Sciatic nerve (tissue), 2 donors: ENCODE data around the gene TMEM131L. TPM values are rescaled to one million over a fixed set of nuclear protein-coding genes. Genes with fewer than 3 reads are reported as not detected.
"Not testable (repeated sequence)": the region's sequence is repeated elsewhere in the genome, so short reads cannot be mapped to it uniquely, and the experiment has no call there.

ENCODE experiments used
- ATAC-seq: fragments of 200-7000 bp; cut with Tn5 transposase; one replicate; pipeline ENCODE4 v1.9.1; 2020; ENCODE audit warnings: mild to moderate bottlenecking, moderate library complexity
- DNase-seq: peaks from one replicate; pipeline ENCODE4 v3.0.0-alpha.2; 2020; ENCODE audit warnings: low spot score
- intact Hi-C: fragments of 100-400 bp; cut with DNase I; formaldehyde crosslinking; loops from one replicate; pipeline ENCODE4 v1.14.2; 2022
- total RNA-seq: library from RNA; stranded (reverse); fragmentation: NEBNext Ultra II Directional; extraction: Animal tissue kit (Norgen Biotek cat#: 25700); gene quantifications from one replicate; pipeline ENCODE4 v1.2.1, GENCODE V29; 2021
- donor health status: DM: no; HTN: no; CAD: no.
- donor health status: DM: no; HTN: no; CAD: no.

TMEM131L gene, protein sequence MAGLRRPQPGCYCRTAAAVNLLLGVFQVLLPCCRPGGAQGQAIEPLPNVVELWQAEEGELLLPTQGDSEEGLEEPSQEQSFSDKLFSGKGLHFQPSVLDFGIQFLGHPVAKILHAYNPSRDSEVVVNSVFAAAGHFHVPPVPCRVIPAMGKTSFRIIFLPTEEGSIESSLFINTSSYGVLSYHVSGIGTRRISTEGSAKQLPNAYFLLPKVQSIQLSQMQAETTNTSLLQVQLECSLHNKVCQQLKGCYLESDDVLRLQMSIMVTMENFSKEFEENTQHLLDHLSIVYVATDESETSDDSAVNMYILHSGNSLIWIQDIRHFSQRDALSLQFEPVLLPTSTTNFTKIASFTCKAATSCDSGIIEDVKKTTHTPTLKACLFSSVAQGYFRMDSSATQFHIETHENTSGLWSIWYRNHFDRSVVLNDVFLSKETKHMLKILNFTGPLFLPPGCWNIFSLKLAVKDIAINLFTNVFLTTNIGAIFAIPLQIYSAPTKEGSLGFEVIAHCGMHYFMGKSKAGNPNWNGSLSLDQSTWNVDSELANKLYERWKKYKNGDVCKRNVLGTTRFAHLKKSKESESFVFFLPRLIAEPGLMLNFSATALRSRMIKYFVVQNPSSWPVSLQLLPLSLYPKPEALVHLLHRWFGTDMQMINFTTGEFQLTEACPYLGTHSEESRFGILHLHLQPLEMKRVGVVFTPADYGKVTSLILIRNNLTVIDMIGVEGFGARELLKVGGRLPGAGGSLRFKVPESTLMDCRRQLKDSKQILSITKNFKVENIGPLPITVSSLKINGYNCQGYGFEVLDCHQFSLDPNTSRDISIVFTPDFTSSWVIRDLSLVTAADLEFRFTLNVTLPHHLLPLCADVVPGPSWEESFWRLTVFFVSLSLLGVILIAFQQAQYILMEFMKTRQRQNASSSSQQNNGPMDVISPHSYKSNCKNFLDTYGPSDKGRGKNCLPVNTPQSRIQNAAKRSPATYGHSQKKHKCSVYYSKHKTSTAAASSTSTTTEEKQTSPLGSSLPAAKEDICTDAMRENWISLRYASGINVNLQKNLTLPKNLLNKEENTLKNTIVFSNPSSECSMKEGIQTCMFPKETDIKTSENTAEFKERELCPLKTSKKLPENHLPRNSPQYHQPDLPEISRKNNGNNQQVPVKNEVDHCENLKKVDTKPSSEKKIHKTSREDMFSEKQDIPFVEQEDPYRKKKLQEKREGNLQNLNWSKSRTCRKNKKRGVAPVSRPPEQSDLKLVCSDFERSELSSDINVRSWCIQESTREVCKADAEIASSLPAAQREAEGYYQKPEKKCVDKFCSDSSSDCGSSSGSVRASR (N-terminal part only)
- 15.2 TPM for total RNA-seq

DNA sequence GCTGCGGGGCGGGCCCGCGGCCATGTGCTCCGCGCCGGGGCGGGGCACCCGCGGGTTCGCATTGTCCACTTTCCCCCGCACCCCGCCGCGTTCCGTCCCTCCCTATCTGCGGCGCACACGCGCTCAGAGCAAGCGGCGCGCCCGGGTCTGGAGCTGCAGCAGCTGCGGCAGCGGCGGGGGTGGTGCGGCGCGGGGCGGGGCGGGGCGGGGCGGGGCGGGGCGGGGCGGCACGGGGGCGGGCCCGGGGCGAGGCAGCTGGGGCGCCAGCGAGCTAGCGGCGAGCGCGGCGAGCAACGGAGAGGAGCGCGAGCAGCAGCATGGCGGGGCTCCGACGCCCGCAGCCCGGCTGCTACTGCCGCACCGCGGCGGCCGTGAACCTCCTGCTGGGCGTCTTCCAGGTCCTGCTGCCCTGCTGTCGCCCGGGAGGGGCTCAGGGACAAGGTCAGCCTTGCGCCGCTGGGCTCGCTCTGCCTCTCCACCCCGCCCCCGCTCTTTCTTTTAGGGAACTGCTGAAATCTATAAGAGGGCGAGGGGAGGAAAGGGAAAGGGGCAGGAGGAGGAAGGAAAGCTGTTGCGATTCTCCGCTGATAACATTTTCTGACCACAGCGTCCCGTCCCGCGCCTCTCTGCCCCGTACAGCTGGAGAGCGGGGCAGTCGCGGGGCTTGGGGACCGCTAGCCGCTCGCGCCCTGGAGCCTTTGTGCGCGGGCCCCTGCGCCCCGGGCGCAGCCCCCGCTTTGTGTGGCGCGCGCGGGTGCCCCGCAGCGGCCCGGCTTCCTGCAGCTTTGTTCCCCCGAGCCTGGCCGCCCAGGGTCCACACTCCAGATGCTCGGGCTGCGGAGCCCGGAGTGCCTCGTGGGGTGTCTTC is at the start of gene TMEM131L:
TMEM131L (plus strand) TSS at position 280 of the 868 bp plus-strand sequence; CDS start at position 318, 38 bp downstream.
- intact Hi-C loops: no loop called here
- DNase-seq: peak; percentile 80
- peak; percentile 78 for ATAC-seq

DNA sequence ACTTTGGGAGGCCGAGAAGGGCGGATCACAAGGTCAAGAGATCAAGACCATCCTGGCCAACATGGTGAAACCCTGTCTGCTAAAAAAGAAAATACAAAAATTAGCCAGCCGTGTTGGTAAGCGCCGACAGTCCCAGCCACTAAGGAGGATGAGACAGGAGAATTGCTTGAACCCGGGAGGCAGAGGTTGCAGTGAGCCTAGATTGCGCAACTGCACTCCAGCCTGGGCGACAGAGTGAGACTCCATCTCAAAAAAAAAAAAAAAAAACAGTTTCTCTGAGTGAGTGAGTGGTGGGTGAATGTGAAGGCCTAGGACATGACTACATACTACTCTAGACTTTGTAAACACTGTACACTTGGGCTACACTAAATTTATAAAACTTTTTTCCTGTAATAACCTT is 49.7 kb upstream of the TMEM131L start:
- DNase-seq, intact Hi-C loops, ATAC-seq: not testable (repeated sequence)

GRCh38 chr4:153418121-153418520 is 48.0 kb upstream of the TMEM131L start:
- ATAC-seq (no peak), DNase-seq (no peak)
- intact Hi-C loops: no loop called here

DNA sequence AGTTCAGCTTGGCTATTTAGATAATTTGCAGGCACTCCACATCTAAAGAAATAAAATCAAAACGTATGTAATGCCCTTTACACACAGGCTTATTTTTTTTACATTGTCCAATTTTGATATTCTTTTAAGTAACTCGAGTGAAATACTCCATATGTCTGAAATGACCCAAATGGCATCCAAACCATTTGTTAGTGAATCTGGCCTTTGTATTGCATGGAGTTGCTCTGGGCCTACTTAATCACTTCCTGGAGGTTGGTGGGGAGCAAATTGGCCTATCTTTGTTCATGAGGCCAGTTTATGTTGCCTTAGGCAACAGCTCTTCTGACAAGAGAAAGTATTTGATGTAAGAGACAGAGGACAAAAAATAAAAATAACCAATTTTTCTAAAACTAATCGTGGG is 47.6 kb upstream of the TMEM131L start:
- ATAC-seq: no peak
- DNase-seq: no peak
- intact Hi-C loops: no loop called here

DNA sequence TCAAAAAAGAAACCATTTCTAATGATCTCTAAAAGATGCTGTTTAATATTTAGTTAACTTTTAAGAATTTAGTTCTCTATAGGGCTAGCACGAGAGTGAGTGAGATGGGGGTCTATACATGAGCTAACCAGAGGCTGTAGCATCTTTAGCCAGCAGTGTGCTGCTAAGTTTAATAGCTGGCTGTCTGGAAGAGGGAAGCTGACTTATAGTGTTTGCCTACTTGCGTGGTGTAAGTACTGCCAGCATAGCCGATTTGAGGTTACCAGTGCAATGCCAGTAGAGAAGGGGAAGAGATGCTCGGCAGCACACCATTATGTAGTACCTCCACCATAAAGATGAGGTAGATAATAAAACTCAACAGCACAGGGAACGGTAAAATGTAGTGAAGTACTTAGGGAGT is 47.1 kb upstream of the TMEM131L start:
- ATAC-seq (no peak), DNase-seq (no peak)
- intact Hi-C loops: no loop called here

- ATAC-seq: no peak
- intact Hi-C loops: no loop called here
- DNase-seq: no peak
These were observed 46.4 kb upstream of the TMEM131L start for GRCh38 chr4:153419673-153420278.

DNA sequence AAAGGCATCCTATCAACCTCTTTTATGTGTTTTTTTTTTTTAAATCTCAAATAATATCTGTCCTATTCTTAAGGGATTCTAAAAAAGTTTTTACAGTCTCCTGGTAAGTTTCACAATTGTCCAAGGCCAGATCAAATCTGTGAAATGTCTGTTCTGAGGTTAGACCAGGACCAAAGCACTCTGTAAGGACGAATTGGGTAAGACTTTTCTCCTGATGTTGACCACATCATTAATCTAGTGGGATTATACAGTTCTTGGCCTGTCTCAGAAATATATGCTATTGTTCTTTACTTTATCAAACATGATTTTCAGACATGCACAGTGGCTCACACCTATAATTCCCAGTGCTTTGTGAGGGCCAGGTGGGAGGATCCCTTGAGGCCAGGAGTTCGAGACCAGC is 45.8 kb upstream of the TMEM131L start:
- DNase-seq (no peak), ATAC-seq (no peak)
- intact Hi-C loops: no loop called here

DNA sequence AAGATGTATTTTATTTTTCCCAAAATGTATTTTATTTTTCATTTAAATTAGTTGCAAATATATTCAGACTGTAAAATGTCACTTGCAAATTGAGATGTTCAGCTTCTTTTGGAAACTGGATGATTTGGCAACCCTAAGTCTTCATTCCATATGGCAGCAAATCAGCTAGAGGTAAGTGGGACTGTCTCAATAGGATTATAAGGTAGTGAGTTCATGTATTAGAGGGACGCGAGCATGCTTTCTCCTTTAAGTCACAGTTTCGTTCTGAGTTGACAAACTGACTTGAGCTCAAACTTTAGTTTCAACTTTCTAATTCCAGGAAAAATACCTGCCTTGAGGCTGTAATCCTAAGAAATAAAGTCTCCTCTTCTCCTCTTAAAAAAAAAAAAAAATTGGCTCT is 44.2 kb upstream of the TMEM131L start:
- ATAC-seq (no peak), DNase-seq (no peak)
- intact Hi-C loops: no loop called here

GRCh38 chr4:153426207-153426885 is 39.8 kb upstream of the TMEM131L start:
- intact Hi-C loops: no loop called here
- ATAC-seq (no peak), DNase-seq (no peak)

DNA sequence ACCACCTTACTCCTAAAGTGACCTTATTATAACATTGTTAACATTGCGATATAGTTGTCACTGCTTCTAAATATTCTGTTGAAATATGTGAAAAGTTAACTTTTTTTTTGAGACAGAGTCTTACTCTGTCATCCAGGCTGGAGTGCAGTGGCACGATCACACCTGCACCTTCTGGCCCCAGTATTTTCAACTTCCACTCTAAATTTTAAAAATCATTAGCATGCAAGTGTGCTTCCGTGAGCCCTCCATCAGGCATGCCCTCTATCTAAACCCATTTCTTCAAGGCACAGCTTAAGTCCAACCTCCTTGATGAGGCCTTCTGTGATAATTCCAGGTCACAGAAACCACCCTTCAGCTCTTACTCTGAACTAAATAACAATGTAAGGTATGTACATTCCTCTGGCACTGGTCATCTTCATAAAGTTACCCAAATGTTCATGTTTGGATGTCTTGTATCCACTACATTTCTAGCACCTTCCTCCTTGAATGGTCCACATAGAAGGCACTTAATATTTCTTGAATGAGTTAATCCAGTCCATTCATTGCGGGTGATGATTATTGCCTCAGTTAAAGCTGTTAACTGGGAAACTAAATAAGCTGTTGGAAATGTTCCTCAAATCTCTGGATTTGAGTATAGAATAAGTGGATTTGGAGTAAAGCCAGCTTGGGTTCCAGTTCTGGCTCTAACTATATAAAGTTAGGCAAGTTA is 38.6 kb upstream of the TMEM131L start:
- DNase-seq: no peak
- intact Hi-C loops: no loop called here
- no peak for ATAC-seq

DNA sequence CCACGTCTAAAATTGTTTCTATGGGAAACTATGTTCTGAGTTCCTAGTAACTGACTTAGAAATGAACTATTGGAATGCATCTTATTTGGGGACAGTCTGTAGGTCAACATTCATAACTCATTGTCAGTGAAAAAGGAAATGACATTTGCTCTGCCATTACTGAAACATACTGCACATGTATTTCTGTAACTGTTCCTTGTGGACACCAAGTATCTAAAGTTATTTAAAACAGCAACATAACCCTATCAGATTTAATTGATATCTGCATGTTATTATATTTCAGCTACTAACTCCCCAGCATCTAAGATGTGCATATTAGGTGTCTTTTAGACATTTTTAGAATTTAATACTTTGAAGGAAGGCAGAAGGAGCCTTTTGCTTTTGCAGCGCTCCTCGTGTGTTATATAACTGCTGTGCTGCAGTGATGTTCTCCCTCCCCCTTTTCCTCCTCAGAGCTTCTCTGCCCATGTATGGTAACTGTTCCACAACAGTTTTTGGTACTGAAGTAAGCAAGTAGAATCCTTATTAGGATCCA is 37.2 kb upstream of the TMEM131L start:
- ATAC-seq: peak; percentile 60
- intact Hi-C loops: no loop called here
- no peak for DNase-seq

DNA sequence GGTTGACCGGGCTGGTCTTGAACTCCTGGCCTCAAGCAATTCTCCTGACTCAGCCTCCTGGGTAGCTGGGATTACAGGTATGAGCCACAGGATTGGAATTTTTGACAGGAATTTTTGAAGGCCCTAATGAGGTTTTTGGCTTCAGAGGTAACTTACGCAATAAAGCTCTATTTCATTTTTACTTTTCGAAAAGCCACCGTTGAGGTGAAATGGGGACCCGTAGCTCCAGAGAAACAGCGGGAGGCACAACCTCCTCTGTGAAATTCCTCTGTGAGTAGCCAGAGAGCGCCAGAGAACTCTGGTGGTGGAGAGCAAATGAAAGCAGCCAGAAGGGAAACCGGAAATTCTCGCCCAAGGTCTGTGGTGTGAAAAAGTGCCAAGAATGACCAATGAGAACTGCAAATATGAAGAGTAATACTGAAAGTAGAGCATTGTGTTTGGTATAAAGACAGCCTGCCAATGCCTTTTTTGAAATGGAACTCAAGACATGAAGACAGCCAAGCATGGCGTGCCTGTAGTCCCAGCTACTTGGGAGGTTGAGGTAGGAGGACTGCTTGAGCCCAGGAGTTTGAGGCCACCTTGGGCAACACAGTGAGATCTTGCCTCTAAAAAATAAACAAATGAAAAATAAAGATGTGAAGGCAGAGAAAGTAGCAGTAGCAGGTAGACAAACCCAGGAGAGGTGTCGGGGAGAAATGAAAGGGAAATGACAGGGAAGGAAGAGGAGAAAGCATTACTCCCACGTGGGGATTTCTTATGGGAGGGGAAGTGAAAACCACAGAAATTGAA is 33.0 kb upstream of the TMEM131L start:
- DNase-seq (peak; percentile 67), ATAC-seq (peak; percentile 80)
- intact Hi-C loops: no loop called here

DNA sequence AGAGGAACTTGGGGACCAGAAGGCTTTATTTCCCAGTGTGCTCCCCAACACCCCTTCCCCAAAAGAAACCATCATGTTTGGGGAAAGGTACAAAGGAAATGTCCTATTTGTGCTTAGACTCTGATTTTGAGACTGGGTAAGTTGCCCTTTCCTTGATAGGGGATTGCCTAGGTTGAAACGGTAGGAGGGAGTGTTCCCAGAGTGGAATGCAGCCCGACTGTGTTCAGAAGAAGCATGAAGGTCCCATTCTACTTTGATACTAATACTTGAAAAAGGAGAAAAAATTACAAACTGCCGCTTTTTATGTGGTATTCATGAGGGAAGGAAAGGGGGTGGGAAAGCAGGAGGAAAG is 32.4 kb upstream of the TMEM131L start:
- ATAC-seq: peak; percentile 31
- no peak for DNase-seq
- intact Hi-C loops: no loop called here

- DNase-seq: no peak
- intact Hi-C loops: no loop called here
- ATAC-seq: no peak
These were observed 32.0 kb upstream of the TMEM131L start for GRCh38 chr4:153434190-153434589.

- no peak for ATAC-seq
- intact Hi-C loops: no loop called here
These were observed 27.0 kb upstream of the TMEM131L start for GRCh38 chr4:153438916-153439756.

More at GRCh38 chr4:153438916-153439756, 27.0 kb upstream of the TMEM131L start:
- no peak for DNase-seq
